GM18505 (cell line): ENCODE measurements around the gene BOK.

ENCODE experiments used
- ATAC-seq: cut with Tn5 transposase; IDR thresholded peaks from one replicate; pipeline ENCODE4 v1.9.1; 2021; ENCODE audit not compliant: unreplicated experiment
- POLR2A ChIP-seq: IDR thresholded peaks from 4 replicates; pipeline ENCODE4 v1.6.1; 2011; ENCODE audit warnings: borderline replicate concordance; ENCODE audit not compliant: insufficient read depth, insufficient read length; ENCODE audit errors: extremely low read depth

Gene BOK

GRCh38 chr2:241617431-241618154 is 59.0 kb downstream of the BOK start:
- no peak for TF ChIP-seq POLR2A
- ATAC-seq, result no peak

- no peak for ATAC-seq
- TF ChIP-seq POLR2A, result no peak
These were observed 59.8 kb downstream of the BOK start for GRCh38 chr2:241618296-241618805.

- TF ChIP-seq POLR2A, result no peak
- ATAC-seq, result no peak
These were observed 60.3 kb downstream of the BOK start for GRCh38 chr2:241618829-241619228.

- ATAC-seq, result no peak
- no peak for TF ChIP-seq POLR2A
These were observed 61.3 kb downstream of the BOK start for GRCh38 chr2:241619597-241620418.

- no peak for TF ChIP-seq POLR2A
- no peak for ATAC-seq
These were observed 61.8 kb downstream of the BOK start for GRCh38 chr2:241620419-241620769.
